ENCODE measurements around the gene TGIF1. TPM values are rescaled to one million over a fixed set of nuclear protein-coding genes. Genes with fewer than 3 reads are reported as not detected.

The TGIF1 gene
- total RNA-seq, 2 donors from 2014 or later, result 12.5 to 24.5 TPM

GRCh38 chr18:3418083-3418482 is 31.9 kb upstream of the TGIF1 start:
- Mint-ChIP-seq H3K4me1 (ENCODE audit: low read depth in 2 of 2) (no peaks in the 10 kb centered on the region), H3K4me3 (no peak overlapping the region), H3K9me3 (no peaks in the 10 kb centered on the region), H3K27ac (no peak overlapping the region), H3K27me3 (no peaks in the 10 kb centered on the region), H3K36me3 (no peaks in the 10 kb centered on the region)
- DNase-seq (ENCODE audit: low spot score), result no peak
- ATAC-seq, result no peak

- no peak overlapping the region for H3K27ac Mint-ChIP-seq
- no peaks in the 10 kb centered on the region for H3K9me3 Mint-ChIP-seq
- no peak for DNase-seq (ENCODE audit: low spot score)
- H3K36me3 Mint-ChIP-seq, result no peaks in the 10 kb centered on the region
- no peaks in the 10 kb centered on the region for H3K4me1 Mint-ChIP-seq (ENCODE audit: low read depth in 2 of 2)
- no peak for ATAC-seq
- no peak overlapping the region for H3K4me3 Mint-ChIP-seq
- H3K27me3 Mint-ChIP-seq, result no peaks in the 10 kb centered on the region
These were observed 29.1 kb upstream of the TGIF1 start for GRCh38 chr18:3420919-3421279.

- ATAC-seq (no peak), DNase-seq (ENCODE audit: low spot score) (no peak)
- no peaks in the 10 kb centered on the region for H3K36me3 Mint-ChIP-seq
- no peak overlapping the region for H3K27ac Mint-ChIP-seq
- H3K27me3 Mint-ChIP-seq, result no peaks in the 10 kb centered on the region
- H3K9me3 Mint-ChIP-seq, result no peaks in the 10 kb centered on the region
- no peaks in the 10 kb centered on the region for H3K4me1 Mint-ChIP-seq (ENCODE audit: low read depth in 2 of 2)
- no peak overlapping the region for H3K4me3 Mint-ChIP-seq
These were observed 27.1 kb upstream of the TGIF1 start for GRCh38 chr18:3422905-3423304.

GRCh38 chr18:3424280-3424890 is 25.6 kb upstream of the TGIF1 start:
- Mint-ChIP-seq H3K27ac (no peak overlapping the region), H3K4me1 (ENCODE audit: low read depth in 2 of 2) (no peaks in the 10 kb centered on the region), H3K9me3 (no peaks in the 10 kb centered on the region), H3K27me3 (no peaks in the 10 kb centered on the region), H3K36me3 (no peaks in the 10 kb centered on the region), H3K4me3 (no peak overlapping the region)
- DNase-seq (ENCODE audit: low spot score), result no peak
- peak in 1 of 2 donors; percentile 41 for ATAC-seq

- ATAC-seq, result no peak
- no peak overlapping the region for H3K4me3 Mint-ChIP-seq
These were observed 24.9 kb upstream of the TGIF1 start for GRCh38 chr18:3425030-3425429.

GRCh38 chr18:3425446-3425845 is 24.5 kb upstream of the TGIF1 start:
- Mint-ChIP-seq H3K36me3 (no peaks in the 10 kb centered on the region), H3K4me1 (ENCODE audit: low read depth in 2 of 2) (no peaks in the 10 kb centered on the region), H3K27me3 (no peaks in the 10 kb centered on the region), H3K4me3 (no peak overlapping the region), H3K27ac (no peak overlapping the region), H3K9me3 (no peaks in the 10 kb centered on the region)
- ATAC-seq (no peak), DNase-seq (ENCODE audit: low spot score) (no peak)

More at GRCh38 chr18:3425030-3425429, 24.9 kb upstream of the TGIF1 start:
- no peaks in the 10 kb centered on the region for H3K9me3 Mint-ChIP-seq
- H3K36me3 Mint-ChIP-seq, result no peaks in the 10 kb centered on the region
- no peak overlapping the region for H3K27ac Mint-ChIP-seq
- H3K4me1 Mint-ChIP-seq (ENCODE audit: low read depth in 2 of 2), result no peaks in the 10 kb centered on the region
- no peaks in the 10 kb centered on the region for H3K27me3 Mint-ChIP-seq
- DNase-seq (ENCODE audit: low spot score), result no peak

- H3K27me3 Mint-ChIP-seq, result no peaks in the 10 kb centered on the region
- no peak overlapping the region for H3K4me3 Mint-ChIP-seq
- DNase-seq (ENCODE audit: low spot score), result no peak
- H3K4me1 Mint-ChIP-seq (ENCODE audit: low read depth in 2 of 2), result no peaks in the 10 kb centered on the region
- no peak for ATAC-seq
- no peaks in the 10 kb centered on the region for H3K36me3 Mint-ChIP-seq
- H3K9me3 Mint-ChIP-seq, result no peaks in the 10 kb centered on the region
- H3K27ac Mint-ChIP-seq, result no peak overlapping the region
These were observed 23.9 kb upstream of the TGIF1 start for GRCh38 chr18:3426074-3426473.

- Mint-ChIP-seq H3K4me3 (no peak overlapping the region), H3K27me3 (no peaks in the 10 kb centered on the region), H3K9me3 (no peaks in the 10 kb centered on the region), H3K36me3 (no peaks in the 10 kb centered on the region), H3K4me1 (ENCODE audit: low read depth in 2 of 2) (no peaks in the 10 kb centered on the region), H3K27ac (no peak overlapping the region)
- ATAC-seq (no peak), DNase-seq (ENCODE audit: low spot score) (no peak)
These were observed 22.0 kb upstream of the TGIF1 start for GRCh38 chr18:3427944-3428343.

GRCh38 chr18:3429121-3429520 is 20.9 kb upstream of the TGIF1 start:
- Mint-ChIP-seq H3K4me3 (no peak overlapping the region), H3K36me3 (no peaks in the 10 kb centered on the region), H3K27me3 (no peaks in the 10 kb centered on the region), H3K4me1 (ENCODE audit: low read depth in 2 of 2) (no peaks in the 10 kb centered on the region), H3K9me3 (no peaks in the 10 kb centered on the region), H3K27ac (no peak overlapping the region)
- DNase-seq (ENCODE audit: low spot score) (no peak), ATAC-seq (no peak)

- DNase-seq (ENCODE audit: low spot score), result no peak
- Mint-ChIP-seq H3K27me3 (peaks cover 2 to 10% of the 10 kb centered on the region in 2 donors), H3K9me3 (no peaks in the 10 kb centered on the region), H3K4me1 (ENCODE audit: low read depth in 2 of 2) (no peaks in the 10 kb centered on the region), H3K4me3 (no peak overlapping the region), H3K27ac (no peak overlapping the region), H3K36me3 (no peaks in the 10 kb centered on the region)
- no peak for ATAC-seq
These were observed 15.3 kb upstream of the TGIF1 start for GRCh38 chr18:3434685-3435084.

GRCh38 chr18:3440341-3440740 is 9.6 kb upstream of the TGIF1 start:
- Mint-ChIP-seq H3K4me3 (no peak overlapping the region), H3K9me3 (no peaks in the 10 kb centered on the region), H3K4me1 (ENCODE audit: low read depth in 2 of 2) (no peaks in the 10 kb centered on the region), H3K27ac (no peak overlapping the region), H3K27me3 (peaks cover 7 to 10% of the 10 kb centered on the region in 2 donors), H3K36me3 (no peaks in the 10 kb centered on the region)
- DNase-seq (ENCODE audit: low spot score) (no peak), ATAC-seq (no peak)

- H3K4me1 Mint-ChIP-seq (ENCODE audit: low read depth in 2 of 2), result no peaks in the 10 kb centered on the region
- no peaks in the 10 kb centered on the region for H3K36me3 Mint-ChIP-seq
- no peaks in the 10 kb centered on the region for H3K9me3 Mint-ChIP-seq
- H3K4me3 Mint-ChIP-seq, result no peak overlapping the region
- ATAC-seq (no peak), DNase-seq (ENCODE audit: low spot score) (no peak)
- no peak overlapping the region for H3K27ac Mint-ChIP-seq
- H3K27me3 Mint-ChIP-seq, result peaks cover 7 to 10% of the 10 kb centered on the region in 2 donors
These were observed 8.7 kb upstream of the TGIF1 start for GRCh38 chr18:3441290-3441689.

- Mint-ChIP-seq H3K27me3 (peaks cover 4 to 10% of the 10 kb centered on the region in 2 donors), H3K27ac (no peak overlapping the region), H3K4me3 (no peak overlapping the region), H3K9me3 (no peaks in the 10 kb centered on the region), H3K36me3 (no peaks in the 10 kb centered on the region), H3K4me1 (ENCODE audit: low read depth in 2 of 2) (peaks cover 5 to 9% of the 10 kb centered on the region in 2 donors)
- DNase-seq (ENCODE audit: low spot score) (no peak), ATAC-seq (no peak)
These were observed 7.1 kb upstream of the TGIF1 start for GRCh38 chr18:3442919-3443318.

GRCh38 chr18:3444296-3444695 is 5.7 kb upstream of the TGIF1 start:
- no peak for DNase-seq (ENCODE audit: low spot score)
- Mint-ChIP-seq H3K9me3 (no peaks in the 10 kb centered on the region), H3K4me1 (ENCODE audit: low read depth in 2 of 2) (peaks cover 14 to 17% of the 10 kb centered on the region in 2 donors), H3K27ac (no peak overlapping the region), H3K4me3 (no peak overlapping the region), H3K36me3 (no peaks in the 10 kb centered on the region), H3K27me3 (peaks cover 0 to 4% of the 10 kb centered on the region in 2 donors)
- no peak for ATAC-seq

GRCh38 chr18:3444954-3445353 is 5.0 kb upstream of the TGIF1 start:
- ATAC-seq (no peak), DNase-seq (ENCODE audit: low spot score) (no peak)
- Mint-ChIP-seq H3K4me3 (no peak overlapping the region), H3K27ac (no peak overlapping the region), H3K36me3 (no peaks in the 10 kb centered on the region), H3K27me3 (peaks cover 0 to 4% of the 10 kb centered on the region in 2 donors), H3K4me1 (ENCODE audit: low read depth in 2 of 2) (peaks cover 14 to 17% of the 10 kb centered on the region in 2 donors), H3K9me3 (no peaks in the 10 kb centered on the region)

Measured in natural killer cell treated with Interleukin-12 subunit alpha and Interleukin-12 subunit beta and Interleukin-15 and Interleukin-18, amount 100 ng/mL, for 72 hours (primary cell).